NCI-H2171 treated with DMSO at 0.1 percent for 48 hours (cell line): ENCODE results near the gene USP35.

Source experiments
- DNase-seq: peaks from one replicate; lab custom pipeline; 2025; lab: John Stamatoyannopoulos, UW

The USP35 gene

DNA sequence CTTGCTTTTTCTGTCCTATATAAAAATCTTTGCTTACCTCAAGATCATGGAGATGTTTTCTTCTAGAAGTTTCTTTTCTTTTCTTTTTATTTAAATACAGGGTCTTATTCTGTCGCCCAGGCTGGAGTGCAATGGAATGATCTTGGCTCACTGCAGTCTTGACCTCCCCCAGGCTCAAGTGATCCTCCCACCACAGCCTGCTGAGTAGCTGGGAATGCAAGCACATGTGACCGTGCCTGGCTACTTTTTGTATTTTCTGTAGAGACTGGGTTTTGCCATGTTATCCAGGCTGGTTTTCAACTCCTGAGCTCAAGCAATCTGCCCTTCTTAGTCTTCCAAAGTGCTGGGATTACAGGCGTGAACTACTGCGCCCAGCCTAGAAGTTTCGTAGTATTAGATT is 45.3 kb downstream of the USP35 start:
- no peak for DNase-seq

DNA sequence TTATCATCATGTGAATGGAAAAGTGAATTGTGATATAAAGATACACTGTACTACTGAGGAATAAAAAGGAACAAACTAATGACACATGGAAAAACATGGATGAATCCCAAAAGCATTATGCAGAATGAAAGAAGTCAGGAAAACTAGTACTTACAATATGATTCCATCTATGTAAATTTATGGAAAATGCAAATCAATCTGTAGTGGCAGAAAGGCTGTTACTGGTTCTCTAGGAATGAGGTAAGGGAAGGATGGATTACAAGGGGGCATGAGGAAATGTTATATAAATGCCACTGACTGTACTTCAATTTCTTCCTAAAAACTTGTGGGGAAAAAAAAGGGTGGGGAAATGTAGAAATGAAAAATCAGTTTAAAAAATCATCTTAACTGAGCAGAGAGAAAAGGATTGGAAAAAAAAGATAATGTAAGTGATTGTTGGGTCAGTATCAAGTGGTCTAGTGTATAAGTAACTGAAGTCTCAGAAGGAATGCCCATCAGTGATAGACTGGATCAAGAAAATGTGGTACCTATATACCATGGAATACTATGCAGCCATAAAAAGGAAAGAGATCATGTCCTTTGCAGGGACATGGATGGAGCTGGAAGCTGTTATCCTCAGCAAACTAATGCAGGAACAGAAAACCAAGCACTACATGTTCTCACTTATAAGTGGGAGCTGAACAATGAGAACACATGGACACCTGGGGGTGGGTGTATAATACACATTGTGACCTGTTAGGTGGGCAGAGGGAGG is 48.8 kb downstream of the USP35 start:
- DNase-seq: no peak

DNA sequence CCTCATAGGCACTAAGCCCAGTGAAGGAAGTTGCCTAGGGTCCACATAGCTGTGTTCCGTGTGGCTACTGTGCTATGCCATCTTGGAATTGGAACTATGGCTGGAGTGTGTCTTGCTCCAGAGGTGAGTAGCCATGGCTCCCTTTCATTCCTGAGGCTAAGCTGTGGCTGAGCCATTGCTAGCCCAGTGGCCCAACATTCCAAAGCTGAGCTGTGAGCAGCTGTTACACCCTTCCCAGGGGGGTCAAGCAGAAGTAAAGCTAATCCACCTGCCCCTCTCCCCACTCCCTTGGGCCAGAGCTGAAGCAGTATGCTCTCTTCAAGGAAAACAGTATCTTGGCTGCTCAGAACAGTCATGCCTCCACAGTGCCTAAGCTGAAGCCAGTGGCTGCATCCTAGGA is 51.1 kb downstream of the USP35 start:
- no peak for DNase-seq

DNA sequence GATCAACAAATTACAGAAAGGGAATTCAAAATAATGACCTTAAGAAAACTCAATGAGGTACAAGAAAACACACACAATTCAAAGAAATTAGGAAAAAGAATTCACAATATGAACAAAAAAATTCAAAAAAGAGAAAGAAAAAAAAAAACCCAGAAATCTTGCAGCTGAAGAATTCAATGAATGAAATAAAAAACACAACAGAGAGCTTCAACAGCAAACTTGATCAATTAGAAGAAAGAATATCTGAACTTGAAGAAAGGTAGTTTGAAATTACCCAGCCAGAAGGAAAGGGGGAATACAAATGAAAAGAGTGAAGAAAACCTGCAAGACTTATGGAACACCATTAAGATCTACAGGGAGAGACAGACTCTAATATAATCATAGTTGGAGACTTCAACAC is 52.8 kb downstream of the USP35 start:
- DNase-seq: no peak

DNA sequence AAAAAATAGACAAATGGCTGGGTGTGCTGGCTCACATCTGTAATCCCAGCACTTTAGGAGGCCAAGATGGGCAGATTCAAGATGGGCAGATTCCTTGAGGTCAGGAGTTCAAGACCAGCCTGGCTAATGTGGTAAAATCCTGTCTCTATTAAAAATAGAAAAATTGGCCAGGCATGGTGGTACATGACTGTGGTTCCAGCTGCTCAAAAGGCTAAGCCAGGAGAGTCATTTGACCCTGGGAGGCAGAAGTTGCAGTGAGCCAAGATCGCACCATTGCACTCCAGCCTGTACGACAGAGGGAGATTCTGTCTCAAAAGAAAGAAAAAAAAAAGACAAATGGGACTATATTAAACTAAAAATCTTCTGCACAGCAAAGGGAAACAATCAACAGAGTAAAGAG is 55.4 kb downstream of the USP35 start:
- peak; percentile 57 for DNase-seq

DNA sequence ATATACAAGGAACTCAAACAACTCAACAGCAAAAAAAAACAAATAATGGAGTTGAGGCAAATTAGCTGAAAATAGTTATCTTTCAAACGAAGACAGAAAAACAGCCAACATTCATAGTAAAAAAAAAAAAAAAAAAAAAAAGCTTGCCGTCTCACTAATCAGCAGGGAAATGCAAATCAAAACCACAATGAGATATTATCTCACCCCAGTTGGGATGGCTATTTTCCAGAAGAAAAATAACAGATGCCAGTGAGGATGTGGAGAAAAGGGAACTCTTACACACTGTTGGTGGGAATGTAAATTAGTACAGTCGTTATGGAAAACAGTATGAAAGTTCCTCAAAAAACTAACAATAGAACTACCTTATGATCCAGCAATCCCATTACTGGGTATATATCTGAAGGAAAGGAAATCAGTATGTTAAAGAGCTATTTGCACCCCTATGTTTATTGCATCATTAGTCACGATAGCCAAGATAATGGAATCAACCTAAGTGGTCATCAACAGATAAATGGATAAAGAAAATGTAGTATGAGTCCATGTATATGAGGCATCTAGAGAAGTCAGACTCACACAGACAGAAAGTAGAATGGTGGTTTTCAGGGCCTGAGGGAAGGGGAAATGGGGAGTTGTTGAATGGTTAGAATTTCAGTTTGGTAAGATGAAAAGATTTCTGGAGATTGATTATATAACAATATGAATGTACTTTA is 56.0 kb downstream of the USP35 start:
- peak; percentile 60 for DNase-seq

DNA sequence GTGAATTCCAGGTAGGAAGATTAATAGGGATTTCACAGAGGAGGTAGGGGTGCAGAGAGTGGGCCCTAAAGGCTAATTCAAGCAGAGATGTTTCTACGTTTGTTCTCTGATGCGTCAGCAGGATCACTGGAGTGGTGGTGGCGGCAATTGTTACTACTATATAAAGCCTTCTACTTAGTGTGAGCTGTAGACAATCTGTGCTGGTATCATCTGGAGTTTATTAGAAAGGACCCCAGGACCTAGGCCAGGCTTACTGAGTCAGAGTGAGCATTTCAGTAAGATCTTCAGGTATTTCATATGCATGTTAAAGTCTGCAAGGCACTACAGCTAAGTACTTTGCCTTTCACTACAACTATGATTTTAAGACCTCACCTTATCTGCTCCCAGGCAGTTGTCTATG is 59.5 kb downstream of the USP35 start:
- no peak for DNase-seq

DNA sequence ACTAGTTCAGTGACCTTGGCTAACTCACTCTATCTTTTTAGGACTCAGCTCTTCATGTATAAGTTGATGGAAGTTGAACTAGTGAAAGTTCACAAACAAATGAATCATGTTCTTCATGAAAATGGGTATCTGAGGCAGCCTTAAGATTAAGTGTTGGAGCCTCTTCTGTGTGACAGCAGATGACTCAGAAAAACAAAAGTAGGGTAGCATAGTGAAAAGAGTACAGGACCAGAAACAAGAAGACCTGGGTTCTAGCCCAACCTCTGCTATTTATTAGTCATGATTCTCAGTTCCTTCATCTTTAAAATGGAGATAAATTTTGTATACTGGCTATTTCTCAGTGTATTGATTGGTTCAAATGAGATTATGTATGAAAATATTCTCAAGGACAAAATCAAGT is 60.2 kb downstream of the USP35 start:
- DNase-seq: no peak

DNA sequence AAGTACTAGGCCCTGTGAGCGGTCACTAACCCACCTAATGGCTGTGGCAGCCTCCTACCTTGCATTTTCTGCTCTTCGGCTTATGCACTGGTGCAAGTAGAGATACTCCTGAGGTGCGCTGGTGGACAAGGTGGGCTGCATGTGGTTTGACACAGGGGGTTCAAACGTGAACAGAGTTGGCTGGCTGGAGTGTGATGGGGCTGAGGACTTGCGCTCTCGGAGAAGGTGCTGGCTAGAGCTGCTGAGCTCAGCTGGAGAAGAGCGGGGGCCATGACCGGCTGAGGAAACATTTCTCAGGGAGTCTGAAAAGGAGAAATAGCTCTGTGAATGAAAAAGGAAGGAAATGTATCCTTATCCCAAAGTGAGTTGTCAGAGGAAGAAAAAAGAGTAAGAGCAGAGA is 61.4 kb downstream of the USP35 start:
- DNase-seq: no peak

DNA sequence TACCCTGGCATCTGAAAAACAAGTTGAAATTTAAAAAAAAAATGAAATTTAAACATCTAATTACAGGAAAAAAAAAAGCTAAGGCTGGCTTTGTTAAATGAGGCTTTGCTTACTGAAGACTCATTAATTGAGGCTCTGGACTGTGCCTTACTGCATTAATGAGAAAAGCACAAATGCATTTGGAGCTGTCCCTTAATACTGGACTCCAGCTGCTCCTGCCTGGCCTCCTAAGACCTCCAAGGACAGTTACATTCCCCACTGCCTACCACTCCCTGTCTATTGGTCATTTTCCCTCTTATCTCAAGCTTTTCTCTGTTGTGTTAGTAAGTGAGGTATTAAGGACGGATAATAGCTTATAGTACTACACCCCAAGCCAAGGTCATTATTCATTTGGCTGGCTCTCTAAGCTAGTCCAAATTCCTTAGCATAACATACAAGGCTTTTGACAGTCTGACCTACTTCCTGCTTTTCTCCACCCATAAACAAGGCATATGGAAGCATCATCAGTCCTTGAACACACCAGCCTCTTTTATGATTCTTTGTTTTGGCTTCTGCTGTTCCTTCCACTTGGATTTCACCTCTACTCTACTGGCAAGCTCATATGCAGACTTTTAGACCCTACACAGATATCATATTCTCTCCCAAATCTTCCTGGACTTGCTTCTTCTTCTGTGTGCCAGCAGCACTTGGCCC is 62.5 kb downstream of the USP35 start:
- DNase-seq: no peak

DNA sequence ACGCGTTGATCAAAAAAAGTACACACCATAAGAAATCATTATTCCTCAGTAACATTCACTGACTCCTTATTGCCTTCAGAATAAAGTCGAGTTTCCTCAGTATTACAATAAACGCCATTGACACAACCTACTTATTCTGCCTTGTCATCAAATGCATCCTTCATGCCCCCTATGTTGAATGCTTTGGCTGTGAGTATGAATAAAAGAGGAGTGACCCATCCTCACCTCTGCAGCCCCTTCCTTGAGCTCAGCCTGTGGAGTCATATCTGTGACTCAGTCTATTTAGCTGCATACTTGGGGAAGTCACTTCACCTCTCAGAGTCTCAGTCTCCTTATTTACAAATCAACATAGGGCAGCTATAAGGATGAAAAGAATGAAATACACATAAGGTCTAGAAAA is 65.1 kb downstream of the USP35 start:
- no peak for DNase-seq

DNA sequence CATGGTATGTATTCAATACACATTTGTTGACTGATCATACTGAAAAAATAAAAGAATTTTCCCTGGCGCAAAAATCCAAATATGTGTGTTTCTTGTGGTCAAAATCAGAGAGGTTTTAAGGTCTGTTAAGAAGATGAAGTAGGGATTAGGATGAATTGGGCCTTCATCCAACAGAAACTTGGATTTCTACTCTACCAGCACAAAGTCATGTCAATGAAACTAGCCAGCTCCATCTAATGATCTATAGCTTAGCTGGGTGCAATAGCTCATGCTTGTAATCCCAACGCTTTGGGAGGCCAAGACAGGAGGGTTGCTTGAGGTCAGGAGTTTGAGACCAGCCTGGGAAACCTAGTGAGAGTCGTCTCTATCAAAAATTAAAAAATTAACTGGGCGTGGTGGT is 65.5 kb downstream of the USP35 start:
- DNase-seq: no peak

DNA sequence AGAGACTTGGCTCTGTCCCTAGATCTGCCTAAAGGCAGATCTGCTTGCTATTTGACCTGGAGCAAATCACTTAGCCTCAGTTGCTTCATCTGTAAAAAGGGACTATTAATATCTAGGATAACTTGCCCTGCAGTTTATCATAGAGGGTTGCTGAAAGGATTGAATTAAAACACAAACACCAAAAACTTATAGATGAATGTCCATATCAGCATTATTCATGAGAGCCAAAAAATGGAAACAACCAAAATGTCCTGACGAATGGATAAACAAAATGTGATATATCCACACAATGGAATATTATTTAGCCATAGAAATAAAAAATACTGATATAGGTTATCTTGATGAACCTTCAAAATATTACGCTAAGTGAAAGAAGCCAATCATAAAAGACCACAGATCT is 67.2 kb downstream of the USP35 start:
- no peak for DNase-seq

DNA sequence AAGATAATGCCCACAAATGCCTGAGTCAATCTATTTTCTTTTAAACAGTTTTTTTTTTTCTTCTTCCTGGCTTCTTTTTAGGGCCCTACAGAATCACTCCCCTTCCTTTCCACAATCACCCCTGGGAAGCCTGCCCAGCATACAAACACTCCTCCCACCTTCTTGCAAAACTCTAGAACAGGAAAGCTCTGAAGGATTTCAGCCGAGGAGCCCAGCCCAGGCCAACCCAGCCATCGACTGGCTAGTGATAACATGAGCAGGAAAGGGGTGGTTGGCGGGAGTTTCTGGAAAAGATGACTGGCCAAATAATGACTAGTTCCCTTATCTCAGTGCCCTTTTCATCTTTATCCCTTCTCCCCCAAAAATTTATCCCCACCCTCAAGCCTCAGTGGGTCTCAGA is 68.2 kb downstream of the USP35 start:
- no peak for DNase-seq

DNA sequence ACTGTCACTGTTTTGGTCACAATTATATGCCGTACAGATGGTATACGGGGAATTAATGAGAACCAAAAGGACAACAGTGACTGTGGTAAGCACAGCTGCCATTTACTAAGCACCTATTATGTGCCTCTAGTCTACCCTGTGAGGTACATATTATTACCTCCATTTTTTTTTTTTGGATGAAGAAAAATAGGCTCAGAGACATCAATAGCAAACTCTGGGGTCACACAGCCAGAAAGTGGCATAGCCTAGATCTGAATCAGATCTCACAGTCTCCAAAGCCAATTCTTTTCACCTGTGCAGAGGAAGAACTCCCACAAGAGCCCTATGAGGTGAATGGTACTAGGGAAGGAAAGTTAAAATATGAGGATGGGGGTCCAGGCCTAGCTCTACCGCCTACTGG is 68.9 kb downstream of the USP35 start:
- DNase-seq: no peak

DNA sequence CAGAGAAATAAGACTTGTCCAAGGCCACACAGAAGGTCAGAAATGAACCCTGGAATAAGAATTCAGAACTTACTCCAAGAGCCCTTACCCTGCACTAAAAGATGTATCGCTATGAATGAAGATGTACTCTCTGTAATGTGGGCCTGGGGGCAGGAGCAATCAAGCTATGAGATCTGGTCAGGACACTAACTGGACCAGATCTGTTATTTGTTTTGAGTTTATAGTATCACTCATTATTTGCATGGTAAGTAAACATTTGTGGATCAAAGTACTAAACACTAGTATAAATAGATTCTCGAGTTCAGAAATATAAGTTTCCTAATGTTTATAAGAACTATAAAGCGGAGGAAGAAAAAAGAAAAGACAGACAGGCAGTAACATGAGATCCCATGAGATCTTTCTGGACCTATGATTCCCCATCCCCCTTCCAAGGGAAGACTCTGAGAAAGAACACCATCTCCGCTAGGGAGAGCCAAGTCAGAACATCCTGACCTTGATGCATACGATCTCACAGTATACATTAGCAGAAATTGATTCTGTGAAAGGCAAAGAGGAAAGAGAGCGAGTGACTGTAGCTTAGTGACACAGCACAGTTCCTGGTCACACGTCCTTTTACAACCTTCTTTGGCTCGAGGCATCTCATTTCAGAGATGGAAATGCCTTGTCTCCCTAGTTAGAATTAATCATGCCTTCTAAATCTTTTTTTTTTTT is 71.2 kb downstream of the USP35 start:
- no peak for DNase-seq

DNA sequence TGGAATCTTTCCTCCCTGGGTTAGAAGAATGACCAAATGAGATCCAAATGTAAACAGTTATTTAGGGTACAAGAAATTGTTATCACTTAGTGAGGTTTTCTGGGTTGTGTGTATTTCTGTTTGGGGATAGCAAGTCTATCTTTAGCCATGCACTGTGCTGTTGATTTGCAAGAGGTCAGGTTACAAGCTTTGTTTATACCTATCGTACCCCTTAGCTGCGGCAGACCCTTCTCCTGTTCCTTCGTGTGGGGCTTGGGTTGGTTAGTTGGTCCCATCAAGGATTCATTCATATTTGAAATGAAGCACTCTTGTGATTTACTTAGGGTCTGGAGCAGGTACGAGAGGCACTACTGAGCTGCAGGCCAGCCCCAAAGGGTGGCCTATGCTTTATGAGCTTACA is 72.6 kb downstream of the USP35 start:
- no peak for DNase-seq

DNA sequence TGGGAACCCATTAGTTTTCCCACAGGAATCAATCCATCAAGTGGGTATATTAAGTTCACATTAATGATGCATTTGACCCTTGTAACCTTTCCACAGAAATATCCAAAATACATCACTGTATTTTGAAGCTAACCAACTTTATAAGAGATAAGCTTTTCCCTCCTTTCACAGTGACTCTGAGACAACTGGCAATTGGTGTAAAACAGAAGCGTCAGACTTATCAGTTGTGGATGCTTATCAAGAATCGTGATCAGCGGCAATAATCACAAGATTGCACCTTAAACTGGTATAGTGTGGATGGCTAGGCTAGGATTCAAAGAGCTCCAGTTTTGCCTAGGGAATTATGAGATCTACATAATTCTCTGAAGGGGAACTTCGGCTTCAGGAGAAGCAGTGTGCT is 73.1 kb downstream of the USP35 start:
- DNase-seq: no peak

DNA sequence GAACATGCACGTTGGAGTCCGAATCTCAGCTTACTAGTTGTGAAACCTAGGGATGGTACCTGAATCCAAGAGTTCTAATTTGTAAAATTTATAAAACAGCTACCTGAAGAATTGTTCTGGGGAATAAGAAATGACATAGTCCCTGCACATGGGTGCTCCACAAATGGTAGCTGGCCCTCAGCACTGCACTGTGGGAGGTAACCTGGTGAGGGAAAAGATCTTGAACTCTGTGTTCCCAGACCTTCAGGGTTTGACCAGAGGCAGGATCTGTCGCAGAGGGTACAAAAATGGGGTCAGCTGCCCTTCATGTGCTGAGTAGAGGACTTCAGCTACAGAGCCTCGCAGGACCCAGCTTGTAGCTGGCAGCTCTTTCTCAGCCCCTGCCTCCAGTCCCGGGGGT is 73.5 kb downstream of the USP35 start:
- DNase-seq: no peak

DNA sequence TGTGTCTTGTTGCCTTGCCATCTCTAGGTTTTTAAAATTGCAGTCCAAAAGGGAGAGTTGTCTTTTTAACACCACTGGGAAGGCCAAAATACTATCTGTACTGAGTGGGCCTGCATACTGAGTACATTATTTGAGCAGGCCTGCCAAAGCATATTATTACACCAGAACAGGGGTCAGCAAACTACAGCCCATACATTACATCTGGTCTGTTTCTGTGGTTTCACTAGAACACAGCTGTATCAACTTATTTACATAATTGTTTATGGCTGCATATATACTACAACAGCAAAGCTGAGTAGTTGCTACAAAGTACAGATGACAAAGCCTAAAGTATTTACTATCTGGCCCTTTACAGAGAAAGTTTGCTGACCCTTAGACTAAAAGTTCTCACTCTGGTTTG is 74.0 kb downstream of the USP35 start:
- no peak for DNase-seq
